ENCODE results near the gene RSPO4. TPM values are rescaled to one million over a fixed set of nuclear protein-coding genes. Genes with fewer than 3 reads are reported as not detected.

Gene RSPO4
- polyA plus RNA-seq, 5 donors = 2.2 to 4.7 (median 3.5) TPM

- DNase-seq = no peak
Measured at GRCh38 chr20:910132-910869, 91.8 kb downstream of the RSPO4 start.

GRCh38 chr20:909641-910040 lies 92.5 kb downstream of the RSPO4 start:
- DNase-seq = no peak

Other genes with a start within 250 kb of the RSPO4 start
- gene SLC52A3, start 233.8 kb downstream of the RSPO4 start, polyA plus RNA-seq (ENCODE audit: insufficient read depth in 1 of 5, insufficient read length in 5 of 5, low replicate concordance in 1 of 5) = under 1 TPM; 0.26 to 0.61 (median 0.51) TPM
- gene FAM110A, start 168.6 kb downstream of the RSPO4 start, polyA plus RNA-seq (ENCODE audit: insufficient read depth in 1 of 5, insufficient read length in 5 of 5, low replicate concordance in 1 of 5) = 10 to 100 TPM; 10.2 to 21.9 (median 13.2) TPM
- gene ANGPT4, start 86.0 kb downstream of the RSPO4 start, polyA plus RNA-seq (ENCODE audit: insufficient read depth in 1 of 5, insufficient read length in 5 of 5, low replicate concordance in 1 of 5) = under 1 TPM in 4 of 5 donors, not detected in 1; 0.03 to 0.10 (median 0.08) TPM
- gene PSMF1, start 116.3 kb upstream of the RSPO4 start, polyA plus RNA-seq (ENCODE audit: insufficient read depth in 1 of 5, insufficient read length in 5 of 5, low replicate concordance in 1 of 5) = 100 to 1,000 TPM; 111 to 155 (median 138) TPM
- gene TMEM74B, start 182.7 kb upstream of the RSPO4 start, polyA plus RNA-seq (ENCODE audit: insufficient read depth in 1 of 5, insufficient read length in 5 of 5, low replicate concordance in 1 of 5) = 10 to 100 TPM; 10.3 to 16.0 (median 12.1) TPM
- 1 to 10 TPM; 1.0 to 1.7 (median 1.5) TPM for gene C20orf202, start 201.1 kb upstream of the RSPO4 start, polyA plus RNA-seq (ENCODE audit: insufficient read depth in 1 of 5, insufficient read length in 5 of 5, low replicate concordance in 1 of 5)
- not detected for gene RAD21L1, start 223.7 kb upstream of the RSPO4 start, polyA plus RNA-seq (ENCODE audit: insufficient read depth in 1 of 5, insufficient read length in 5 of 5, low replicate concordance in 1 of 5)

Data from right lung (tissue), 5 donors.